Neural cell (in vitro differentiated cells): ENCODE measurements around the gene DISP2. TPM values are rescaled to one million over a fixed set of nuclear protein-coding genes. Genes with fewer than 3 reads are reported as not detected.

Experiments used
- H2AFZ ChIP-seq: fragments of 200-600, 300-800 bp; sonication (generic), shearing (Covaris generic); 2 replicates; pipeline ENCODE4 v1.6.0; 2014; ENCODE audit warnings: low read depth, mild to moderate bottlenecking, antibody characterized with exemption, low read length, moderate library complexity
- H3F3A ChIP-seq: fragments of 200-600 bp; shearing (Covaris generic); 2 replicates; pipeline ENCODE4 v1.6.1; 2016; ENCODE audit warnings: mild to moderate bottlenecking, moderate library complexity, mixed read lengths, antibody characterized with exemption, low read length; ENCODE audit not compliant: insufficient read depth, poor library complexity, severe bottlenecking
- H3K27ac ChIP-seq: fragments of 200-600, 300-800 bp; sonication (generic), shearing (Covaris generic); 2 replicates; pipeline ENCODE4 v1.5.1; 2014; ENCODE audit warnings: mild to moderate bottlenecking, low read length, moderate library complexity
- H3K27me3 ChIP-seq: fragments of 300-800, 200-600 bp; sonication (generic), shearing (Covaris generic); 2 replicates; pipeline ENCODE4 v1.6.0; 2014; ENCODE audit warnings: mild to moderate bottlenecking, low read depth, low read length, moderate library complexity; ENCODE audit not compliant: insufficient read depth
- H3K36me3 ChIP-seq: fragments of 300-800, 200-600 bp; sonication (generic), shearing (Covaris generic); 2 replicates; pipeline ENCODE4 v1.5.1; 2014; ENCODE audit warnings: mild to moderate bottlenecking, antibody characterized with exemption, low read length, moderate library complexity; ENCODE audit not compliant: insufficient read depth
- H3K4me2 ChIP-seq: fragments of 300-800, 200-600 bp; sonication (generic), shearing (Covaris generic); 2 replicates; pipeline ENCODE4 v1.6.0; 2014; ENCODE audit warnings: mild to moderate bottlenecking, low read length
- H3K4me3 ChIP-seq: fragments of 300-800, 200-600 bp; sonication (generic), shearing (Covaris generic); 2 replicates; pipeline ENCODE4 v1.5.1; 2014; ENCODE audit warnings: mild to moderate bottlenecking, low read length, moderate library complexity
- H3K79me2 ChIP-seq: fragments of 200-600 bp; shearing (Covaris generic); replicated peaks from 2 replicates; pipeline ENCODE4 v1.6.0; 2014; ENCODE audit warnings: mild to moderate bottlenecking, low read length, moderate library complexity; ENCODE audit not compliant: insufficient read depth
- H3K9ac ChIP-seq: fragments of 300-800, 200-600 bp; sonication (generic), shearing (Covaris generic); 2 replicates; pipeline ENCODE4 v1.6.1; 2016; ENCODE audit warnings: mild to moderate bottlenecking, low read length, mixed read lengths
- H3K9me2 ChIP-seq: fragments of 200-600 bp; shearing (Covaris generic); 2 replicates; pipeline ENCODE4 v1.6.1; 2016; ENCODE audit warnings: mild to moderate bottlenecking, low read length, mixed read lengths; ENCODE audit not compliant: insufficient read depth
- H3K9me3 ChIP-seq: fragments of 200-600, 300-800 bp; sonication (generic), shearing (Covaris generic); 2 replicates; pipeline ENCODE4 v1.6.1; 2016; ENCODE audit warnings: mild to moderate bottlenecking, mixed run types, low read length, moderate library complexity, mixed read lengths
- H4K20me1 ChIP-seq: fragments of 200-600 bp; shearing (Covaris generic); 2 replicates; pipeline ENCODE4 v1.6.1; 2016; ENCODE audit warnings: mild to moderate bottlenecking, mixed run types; ENCODE audit not compliant: insufficient read depth
- EP300 ChIP-seq: fragments of 450-650 bp; conservative IDR thresholded peaks from 2 replicates; pipeline ENCODE4 v1.6.1; 2014; ENCODE audit warnings: antibody characterized with exemption, mild to moderate bottlenecking, moderate library complexity; ENCODE audit not compliant: poor library complexity, severe bottlenecking
- EZH2 ChIP-seq: fragments of 200-600, 300-800 bp; shearing (Covaris generic), sonication (generic); IDR thresholded peaks from 2 replicates; pipeline ENCODE4 v1.6.1; 2014; ENCODE audit warnings: antibody characterized with exemption, low read length, borderline replicate concordance, mild to moderate bottlenecking; ENCODE audit not compliant: insufficient read depth, poor library complexity, severe bottlenecking
- MXI1 ChIP-seq: fragments of 450-650 bp; conservative IDR thresholded peaks from 2 replicates; pipeline ENCODE4 v1.6.1; 2014; ENCODE audit warnings: antibody characterized with exemption, mild to moderate bottlenecking; ENCODE audit not compliant: poor library complexity, severe bottlenecking
- POLR2AphosphoS5 ChIP-seq: IDR thresholded peaks from 2 replicates; pipeline ENCODE4 v1.6.1; 2012
- RAD21 ChIP-seq: fragments of 450-650 bp; conservative IDR thresholded peaks from 2 replicates; pipeline ENCODE4 v1.6.1; 2014; ENCODE audit warnings: antibody characterized with exemption, mild to moderate bottlenecking, moderate library complexity
- REST ChIP-seq: IDR thresholded peaks from 2 replicates; pipeline ENCODE4 v1.6.1; 2012; ENCODE audit warnings: borderline replicate concordance
- SMC3 ChIP-seq: fragments of 450-650 bp; conservative IDR thresholded peaks from 2 replicates; pipeline ENCODE4 v1.6.1; 2014; ENCODE audit warnings: antibody characterized with exemption, mild to moderate bottlenecking, moderate library complexity; ENCODE audit not compliant: poor library complexity
- TAF1 ChIP-seq: IDR thresholded peaks from 2 replicates; pipeline ENCODE4 v1.6.1; 2012; ENCODE audit warnings: low read depth
- polyA plus RNA-seq: library from polyadenylated mRNA; depleted of rRNA; stranded (reverse); fragments of >200 nt; gene quantifications from 2 replicates; pipeline ENCODE4 v1.2.3, GENCODE V29; 2014
- TF ChIP-seq, protein P1 (sequence below): fragments of 450-650 bp; IDR thresholded peaks from 2 replicates; pipeline ENCODE4 v1.5.1; 2014; ENCODE audit warnings: antibody characterized with exemption, mild to moderate bottlenecking, moderate library complexity; ENCODE audit not compliant: poor library complexity, severe bottlenecking

Gene DISP2
- polyA plus RNA-seq, 1 donor from 2014 or later = 26.0 TPM

DNA sequence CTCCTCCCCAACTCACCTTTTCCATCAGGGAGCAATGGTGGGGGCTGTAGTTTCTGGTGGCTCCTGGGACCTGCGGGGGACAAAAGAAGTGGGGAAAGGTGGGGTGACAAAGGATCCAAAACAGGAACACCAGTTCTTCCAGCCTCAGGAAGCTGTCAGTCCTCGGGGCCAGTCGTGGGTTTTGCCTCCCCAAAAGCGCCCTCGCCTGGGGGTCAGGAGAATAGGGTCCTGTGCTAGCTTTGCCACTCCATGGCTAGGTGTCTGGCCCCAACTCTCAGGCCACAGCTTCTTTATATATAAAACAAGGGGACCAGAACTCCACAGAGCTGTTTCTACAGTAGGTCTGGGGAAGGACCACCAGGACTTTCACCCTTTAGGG, 21.3 kb upstream of the DISP2 start:
- Histone ChIP-seq H2AFZ (no peak overlapping the region), H3K4me3 (no peak overlapping the region), H3K9me3 (no peaks in the 10 kb centered on the region), H3K27ac (no peak overlapping the region), H3K9ac (no peak overlapping the region), H3K9me2 (no peaks in the 10 kb centered on the region), H3K27me3 (no peaks in the 10 kb centered on the region), H3F3A (no peaks in the 10 kb centered on the region), H3K4me2 (no peak overlapping the region), H3K36me3 (no peaks in the 10 kb centered on the region), H3K79me2 (no peaks in the 10 kb centered on the region), H4K20me1 (no peaks in the 10 kb centered on the region)
- no peak for TF ChIP-seq POLR2AphosphoS5
- no peak for TF ChIP-seq REST
- TF ChIP-seq EZH2 = no peak
- TF ChIP-seq RAD21 = no peak
- TF ChIP-seq, protein P1, sequence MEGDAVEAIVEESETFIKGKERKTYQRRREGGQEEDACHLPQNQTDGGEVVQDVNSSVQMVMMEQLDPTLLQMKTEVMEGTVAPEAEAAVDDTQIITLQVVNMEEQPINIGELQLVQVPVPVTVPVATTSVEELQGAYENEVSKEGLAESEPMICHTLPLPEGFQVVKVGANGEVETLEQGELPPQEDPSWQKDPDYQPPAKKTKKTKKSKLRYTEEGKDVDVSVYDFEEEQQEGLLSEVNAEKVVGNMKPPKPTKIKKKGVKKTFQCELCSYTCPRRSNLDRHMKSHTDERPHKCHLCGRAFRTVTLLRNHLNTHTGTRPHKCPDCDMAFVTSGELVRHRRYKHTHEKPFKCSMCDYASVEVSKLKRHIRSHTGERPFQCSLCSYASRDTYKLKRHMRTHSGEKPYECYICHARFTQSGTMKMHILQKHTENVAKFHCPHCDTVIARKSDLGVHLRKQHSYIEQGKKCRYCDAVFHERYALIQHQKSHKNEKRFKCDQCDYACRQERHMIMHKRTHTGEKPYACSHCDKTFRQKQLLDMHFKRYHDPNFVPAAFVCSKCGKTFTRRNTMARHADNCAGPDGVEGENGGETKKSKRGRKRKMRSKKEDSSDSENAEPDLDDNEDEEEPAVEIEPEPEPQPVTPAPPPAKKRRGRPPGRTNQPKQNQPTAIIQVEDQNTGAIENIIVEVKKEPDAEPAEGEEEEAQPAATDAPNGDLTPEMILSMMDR = no peak
- no peak for TF ChIP-seq MXI1
- TF ChIP-seq EP300 = no peak
- no peak for TF ChIP-seq TAF1
- TF ChIP-seq SMC3 = no peak

- H3K9me2 ChIP-seq = no peaks in the 10 kb centered on the region
- H3F3A ChIP-seq = no peaks in the 10 kb centered on the region
- H3K9me3 ChIP-seq = no peaks in the 10 kb centered on the region
- no peak overlapping the region for H3K27ac ChIP-seq
- H3K79me2 ChIP-seq = no peaks in the 10 kb centered on the region
- H2AFZ ChIP-seq = no peak overlapping the region
- no peak overlapping the region for H3K4me3 ChIP-seq
- no peaks in the 10 kb centered on the region for H3K27me3 ChIP-seq
- H4K20me1 ChIP-seq = no peaks in the 10 kb centered on the region
- H3K9ac ChIP-seq = no peak overlapping the region
- H3K4me2 ChIP-seq = no peak overlapping the region
- H3K36me3 ChIP-seq = no peaks in the 10 kb centered on the region
- TF ChIP-seq EZH2 (no peak), RAD21 (no peak), REST (no peak)
- TF ChIP-seq, protein P1 = no peak
These were observed 20.4 kb upstream of the DISP2 start for GRCh38 chr15:40337597-40337996.
